ENCODE data around the gene IPO13.
A peak's percentile ranks its signal among the peaks of the same experiment; 100 is the strongest.

IPO13 gene

DNA sequence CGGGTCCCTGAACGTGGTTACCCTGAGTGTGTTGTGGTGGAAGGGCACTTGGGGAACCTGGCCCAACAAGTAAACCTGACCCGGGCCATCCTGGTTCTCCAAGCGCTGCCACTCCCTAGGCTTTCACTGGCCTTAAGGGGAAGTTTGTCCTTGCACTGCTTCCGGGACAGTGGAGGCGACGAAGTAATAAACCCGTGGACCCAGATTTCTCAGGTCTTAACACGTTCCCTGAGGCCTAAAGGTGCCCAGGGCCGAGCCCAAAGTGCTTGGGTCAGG is 44.4 kb downstream of the IPO13 start:
- Histone ChIP-seq H3K27me3 (ENCODE audit: low read length) (no peaks in the 10 kb centered on the region), H3K9me3 (ENCODE audit: insufficient read depth, low read length) (no peaks in the 10 kb centered on the region), H3K79me2 (ENCODE audit: insufficient read depth, low read length) (no peaks in the 10 kb centered on the region), H2AFZ (ENCODE audit: low read depth, low read length, severe bottlenecking) (peak overlapping the region; percentile 83), H3K9ac (ENCODE audit: low read length) (peak overlapping the region; percentile 53), H3K4me2 (ENCODE audit: low read depth, low read length, poor library complexity, severe bottlenecking) (peak overlapping the region; percentile 62), H3K9me2 (replicated peaks; ENCODE audit: insufficient read depth, low read length) (no peaks in the 10 kb centered on the region), H4K20me1 (ENCODE audit: low read depth, low read length) (no peaks in the 10 kb centered on the region), H3K4me3 (ENCODE audit: insufficient read depth, low read length, poor library complexity, severe bottlenecking) (peak overlapping the region; percentile 55), H3F3A (ENCODE audit: insufficient read depth) (peaks cover 10% of the 10 kb centered on the region; the same call in 1 of the 2 replicates), H3K36me3 (ENCODE audit: low read length) (no peaks in the 10 kb centered on the region), H3K27ac (ENCODE audit: low read depth, low read length) (no peak overlapping the region)
- TF ChIP-seq EZH2phosphoT487 (conservative IDR thresholded peaks at IDR 0.05; ENCODE audit: low read length): no peak
- TF ChIP-seq, protein P1, sequence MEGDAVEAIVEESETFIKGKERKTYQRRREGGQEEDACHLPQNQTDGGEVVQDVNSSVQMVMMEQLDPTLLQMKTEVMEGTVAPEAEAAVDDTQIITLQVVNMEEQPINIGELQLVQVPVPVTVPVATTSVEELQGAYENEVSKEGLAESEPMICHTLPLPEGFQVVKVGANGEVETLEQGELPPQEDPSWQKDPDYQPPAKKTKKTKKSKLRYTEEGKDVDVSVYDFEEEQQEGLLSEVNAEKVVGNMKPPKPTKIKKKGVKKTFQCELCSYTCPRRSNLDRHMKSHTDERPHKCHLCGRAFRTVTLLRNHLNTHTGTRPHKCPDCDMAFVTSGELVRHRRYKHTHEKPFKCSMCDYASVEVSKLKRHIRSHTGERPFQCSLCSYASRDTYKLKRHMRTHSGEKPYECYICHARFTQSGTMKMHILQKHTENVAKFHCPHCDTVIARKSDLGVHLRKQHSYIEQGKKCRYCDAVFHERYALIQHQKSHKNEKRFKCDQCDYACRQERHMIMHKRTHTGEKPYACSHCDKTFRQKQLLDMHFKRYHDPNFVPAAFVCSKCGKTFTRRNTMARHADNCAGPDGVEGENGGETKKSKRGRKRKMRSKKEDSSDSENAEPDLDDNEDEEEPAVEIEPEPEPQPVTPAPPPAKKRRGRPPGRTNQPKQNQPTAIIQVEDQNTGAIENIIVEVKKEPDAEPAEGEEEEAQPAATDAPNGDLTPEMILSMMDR (IDR thresholded peaks at IDR 0.05; ENCODE audit: insufficient read depth, low read length, poor library complexity, severe bottlenecking): no peak

DNA sequence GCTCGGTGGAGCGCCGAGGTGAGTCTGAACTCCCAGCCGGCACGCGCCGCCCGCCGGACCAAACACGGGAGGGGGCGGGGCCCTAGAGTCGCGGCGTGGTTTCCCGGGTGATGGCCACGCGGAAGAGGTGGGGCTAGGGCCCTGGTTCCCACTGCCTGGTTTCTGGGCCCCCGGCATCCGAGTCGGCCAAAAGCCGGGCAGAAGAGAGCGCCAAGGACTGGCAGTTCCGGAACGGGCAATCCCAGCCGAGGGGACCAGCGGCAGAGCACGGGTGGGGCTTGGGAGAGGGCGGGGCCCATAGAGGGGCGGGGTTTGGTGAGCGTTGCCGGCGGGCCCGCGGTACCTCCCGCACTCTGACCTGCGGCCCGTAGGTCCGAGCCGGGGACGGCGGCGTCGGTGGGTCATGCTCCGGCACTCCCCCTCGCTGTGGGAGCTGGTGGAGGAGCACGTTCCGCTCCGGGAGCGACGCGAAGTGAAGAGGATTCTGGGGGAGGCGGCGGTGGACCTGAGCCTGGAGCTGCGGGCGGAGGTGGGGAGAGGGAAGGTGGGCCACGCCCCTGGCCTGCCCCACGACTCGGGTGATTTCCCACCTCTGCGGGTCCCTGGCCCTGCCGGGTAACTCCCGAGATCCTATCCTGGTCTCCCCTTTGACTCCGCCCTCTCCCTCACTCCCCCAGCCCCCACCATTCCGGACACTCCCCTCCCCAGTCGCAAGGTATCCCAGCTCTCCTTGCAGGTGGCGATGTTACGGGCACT is 44.9 kb downstream of the IPO13 start, which contains the start of gene CCDC24:
Gene CCDC24, plus strand, starts transcription at position 124 of the 756 bp plus-strand sequence. Its CDS starts 280 bp downstream, at position 404.
- Histone ChIP-seq H3F3A (ENCODE audit: insufficient read depth) (peaks cover 10% of the 10 kb centered on the region; the same call in 1 of the 2 replicates), H3K27me3 (ENCODE audit: low read length) (no peaks in the 10 kb centered on the region), H3K79me2 (ENCODE audit: insufficient read depth, low read length) (no peaks in the 10 kb centered on the region), H3K36me3 (ENCODE audit: low read length) (no peaks in the 10 kb centered on the region), H4K20me1 (ENCODE audit: low read depth, low read length) (no peaks in the 10 kb centered on the region), H3K9ac (ENCODE audit: low read length) (peak within 1 kb of the TSS; percentile 53), H3K4me3 (ENCODE audit: insufficient read depth, low read length, poor library complexity, severe bottlenecking) (peak within 1 kb of the TSS; percentile 55), H3K9me3 (ENCODE audit: insufficient read depth, low read length) (no peaks in the 10 kb centered on the region), H3K9me2 (replicated peaks; ENCODE audit: insufficient read depth, low read length) (no peaks in the 10 kb centered on the region), H2AFZ (ENCODE audit: low read depth, low read length, severe bottlenecking) (peak within 1 kb of the TSS; percentile 83), H3K27ac (ENCODE audit: low read depth, low read length) (no peak within 1 kb of the TSS), H3K4me2 (ENCODE audit: low read depth, low read length, poor library complexity, severe bottlenecking) (peak within 1 kb of the TSS; percentile 62)
- no peak for TF ChIP-seq EZH2phosphoT487 (conservative IDR thresholded peaks at IDR 0.05; ENCODE audit: low read length)
- TF ChIP-seq, protein P1 (IDR thresholded peaks at IDR 0.05; ENCODE audit: insufficient read depth, low read length, poor library complexity, severe bottlenecking): no peak

DNA sequence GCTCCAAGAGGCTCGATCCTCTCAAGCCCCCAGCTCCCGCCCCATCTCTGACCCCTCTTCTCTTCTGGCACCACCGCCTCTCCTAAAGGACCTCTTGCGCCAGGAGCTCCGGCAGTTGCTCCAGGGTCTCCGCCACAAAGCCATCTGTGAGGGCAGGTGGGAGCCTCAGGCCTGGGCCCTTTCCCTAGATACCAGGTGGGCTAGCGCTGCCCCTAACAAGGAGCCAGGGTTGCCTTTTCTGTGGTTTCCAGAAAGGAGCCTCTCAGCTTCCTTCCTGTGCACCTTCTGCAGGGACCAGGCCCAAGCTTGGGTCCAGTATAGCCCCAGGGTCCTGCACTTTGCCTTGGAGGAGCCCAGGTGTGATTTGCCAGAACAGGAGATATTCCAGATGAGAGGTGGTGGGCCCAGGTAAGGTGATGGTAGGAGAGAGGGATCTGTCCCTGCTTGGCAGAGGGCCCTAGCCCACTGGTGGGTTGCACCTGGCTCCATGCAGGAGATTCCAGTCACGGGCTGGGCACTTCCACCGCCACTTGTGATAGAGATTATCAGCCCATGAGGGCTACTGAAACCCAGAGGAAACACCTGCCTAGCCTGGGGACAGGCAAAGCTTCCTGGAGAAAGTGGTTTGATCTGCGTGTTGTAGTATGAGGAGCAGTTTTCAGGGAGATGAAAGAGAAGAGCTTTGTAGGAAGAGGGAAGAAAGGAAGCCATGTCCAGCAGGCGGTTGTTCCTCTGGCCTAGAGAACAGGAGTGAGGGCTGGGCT is 45.7 kb downstream of the IPO13 start:
- Histone ChIP-seq H4K20me1 (ENCODE audit: low read depth, low read length) (no peaks in the 10 kb centered on the region), H3K9ac (ENCODE audit: low read length) (peak overlapping the region; percentile 53; the same call in 1 of the 2 replicates), H3K36me3 (ENCODE audit: low read length) (no peaks in the 10 kb centered on the region), H3K9me2 (replicated peaks; ENCODE audit: insufficient read depth, low read length) (no peaks in the 10 kb centered on the region), H3K79me2 (ENCODE audit: insufficient read depth, low read length) (no peaks in the 10 kb centered on the region), H3K9me3 (ENCODE audit: insufficient read depth, low read length) (no peaks in the 10 kb centered on the region), H3K27ac (ENCODE audit: low read depth, low read length) (no peak overlapping the region), H3K4me3 (ENCODE audit: insufficient read depth, low read length, poor library complexity, severe bottlenecking) (peak overlapping the region; percentile 55), H3K4me2 (ENCODE audit: low read depth, low read length, poor library complexity, severe bottlenecking) (peak overlapping the region; percentile 62), H2AFZ (ENCODE audit: low read depth, low read length, severe bottlenecking) (no peak overlapping the region), H3F3A (ENCODE audit: insufficient read depth) (peaks cover 10% of the 10 kb centered on the region; the same call in 1 of the 2 replicates), H3K27me3 (ENCODE audit: low read length) (no peaks in the 10 kb centered on the region)
- no peak for TF ChIP-seq EZH2phosphoT487 (conservative IDR thresholded peaks at IDR 0.05; ENCODE audit: low read length)
- TF ChIP-seq, protein P1 (IDR thresholded peaks at IDR 0.05; ENCODE audit: insufficient read depth, low read length, poor library complexity, severe bottlenecking): no peak

All from SU-DHL-6 (cell line).